Measurements from ENCODE around the gene BCLAF3. TPM values are rescaled to one million over a fixed set of nuclear protein-coding genes. Genes with fewer than 3 reads are reported as not detected.
A peak's percentile ranks its signal among the peaks of the same experiment; 100 is the strongest.

The BCLAF3 gene
- total RNA-seq, 2 experiments from 2014 or later = 3.6 to 4.7 TPM

DNA sequence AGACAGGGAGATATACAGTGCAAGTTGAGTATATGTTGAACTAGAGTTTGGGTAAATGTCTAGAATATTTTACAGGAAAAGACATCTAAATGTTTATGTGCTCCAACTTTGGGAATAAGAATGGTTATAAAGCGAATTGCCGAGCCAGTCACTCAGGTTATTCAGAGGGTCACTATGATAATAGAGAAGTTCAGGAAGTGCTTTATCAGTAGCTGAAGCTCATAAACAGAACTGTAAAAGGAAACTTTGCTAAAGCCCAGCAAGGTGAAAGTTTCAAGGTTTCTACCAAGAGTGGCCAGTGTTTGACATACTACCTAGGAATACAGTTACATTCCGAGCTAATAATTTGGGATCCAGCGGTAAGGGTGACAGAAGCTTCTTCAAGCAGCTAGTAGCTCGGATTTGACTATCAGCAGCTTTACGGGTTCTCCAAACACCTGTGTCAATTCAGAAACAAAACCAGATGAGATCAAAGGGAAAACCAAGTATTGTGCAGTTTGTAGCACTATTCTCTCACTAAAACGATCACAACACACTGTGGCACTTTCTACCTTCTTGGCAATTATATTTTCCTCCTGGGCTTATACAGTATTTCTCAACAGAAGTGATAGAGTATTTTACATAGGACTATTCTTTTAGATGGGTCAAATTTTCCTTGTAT lies 17.2 kb upstream of the BCLAF3 start:
- Mint-ChIP-seq H3K27ac (no peak overlapping the region), H3K4me1 (ENCODE audit: low read depth) (peaks cover 3% of the 10 kb centered on the region), H3K4me3 (no peak overlapping the region), H3K36me3 (ENCODE audit: low read depth) (no peaks in the 10 kb centered on the region), H3K9me3 (no peaks in the 10 kb centered on the region), H3K27me3 (ENCODE audit: low read depth) (no peaks in the 10 kb centered on the region)
- DNase-seq = no peak
- CTCF ChIA-PET = interaction anchor here (1.0 to 1.4 kb wide), 2 partner anchors 108 to 625 kb away, joined by 3 to 4 read pairs; no protein-coding TSS in a partner anchor
- intact Hi-C loops (cut with micrococcal nuclease) = no loop called here

DNA sequence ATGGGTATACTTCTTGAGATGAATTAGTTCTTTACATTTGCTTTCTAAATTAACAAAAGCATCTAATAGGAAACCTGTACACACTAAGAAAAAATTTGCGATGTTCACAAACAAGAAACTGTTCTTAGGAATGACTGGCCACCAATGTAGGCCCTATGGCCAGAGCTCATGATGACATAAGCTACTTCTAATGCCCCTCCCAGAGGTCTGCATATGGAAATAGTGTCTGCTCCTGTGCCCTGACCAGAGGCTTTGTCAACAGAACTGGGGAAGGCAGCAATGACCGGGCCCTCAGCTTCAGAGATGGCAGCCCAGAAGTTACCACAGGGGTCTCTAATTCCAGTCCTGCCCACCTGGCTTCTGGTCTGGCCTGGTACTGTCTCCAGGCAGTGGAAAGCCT lies 15.0 kb upstream of the BCLAF3 start:
- Mint-ChIP-seq H3K36me3 (ENCODE audit: low read depth) (no peaks in the 10 kb centered on the region), H3K4me1 (ENCODE audit: low read depth) (peaks cover 3% of the 10 kb centered on the region), H3K27me3 (ENCODE audit: low read depth) (no peaks in the 10 kb centered on the region), H3K9me3 (no peaks in the 10 kb centered on the region), H3K4me3 (no peak overlapping the region), H3K27ac (no peak overlapping the region)
- CTCF ChIA-PET = no interaction called here
- no peak for DNase-seq
- intact Hi-C loops (cut with micrococcal nuclease) = no loop called here

DNA sequence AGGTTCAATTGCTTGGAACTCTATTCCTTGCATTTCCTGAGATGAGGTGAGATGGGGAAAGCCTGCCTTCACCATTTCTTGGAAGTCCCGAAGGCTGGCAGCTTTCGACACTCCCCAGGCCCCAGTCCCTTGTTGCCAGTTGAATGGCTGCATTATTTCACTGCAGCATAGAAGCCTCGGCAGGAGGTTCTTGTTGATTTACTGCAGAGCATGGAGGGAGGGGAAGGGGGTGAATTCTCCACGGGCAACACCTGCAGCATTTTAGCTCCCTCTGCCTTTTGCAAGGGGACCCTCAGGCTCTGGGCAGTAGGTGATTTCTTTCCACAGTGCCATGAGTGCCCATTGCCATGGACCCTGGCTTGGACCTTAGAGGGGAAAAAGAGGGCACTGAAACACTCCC lies 10.7 kb upstream of the BCLAF3 start:
- no peaks in the 10 kb centered on the region for H3K36me3 Mint-ChIP-seq (ENCODE audit: low read depth)
- intact Hi-C loops (cut with micrococcal nuclease) = no loop called here
- no peaks in the 10 kb centered on the region for H3K4me1 Mint-ChIP-seq (ENCODE audit: low read depth)
- H3K4me3 Mint-ChIP-seq = no peak overlapping the region
- CTCF ChIA-PET = no interaction called here
- no peaks in the 10 kb centered on the region for H3K27me3 Mint-ChIP-seq (ENCODE audit: low read depth)
- H3K27ac Mint-ChIP-seq = no peak overlapping the region
- no peaks in the 10 kb centered on the region for H3K9me3 Mint-ChIP-seq
- no peak for DNase-seq

DNA sequence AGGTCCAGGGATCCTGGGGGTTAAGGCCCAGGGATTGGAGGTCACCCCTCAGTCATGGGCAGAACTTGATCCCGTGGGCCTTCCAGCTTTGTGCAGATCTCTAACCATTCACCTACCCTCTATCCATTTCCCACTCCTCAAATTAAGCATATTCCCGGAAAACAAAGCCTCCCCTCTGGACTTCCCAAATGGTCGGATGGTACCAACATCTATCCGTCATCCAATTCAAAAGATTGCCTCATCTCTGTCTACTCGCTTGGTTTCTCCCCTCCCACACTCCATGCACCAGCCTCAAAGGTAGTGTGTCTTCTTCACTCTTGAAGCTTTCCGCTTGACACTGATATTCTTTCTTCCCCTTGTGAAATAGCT lies 473 bp upstream of the BCLAF3 start:
- intact Hi-C loops (cut with micrococcal nuclease) = loop anchor here (1.0 to 10.0 kb wide), 11 partner anchors 27 to 619 kb away; no protein-coding TSS in a partner anchor
- CTCF ChIA-PET = interaction anchor here (0.6 to 1.2 kb wide), 5 partner anchors 56 to 219 kb away, joined by 3 to 8 read pairs (median 5); no protein-coding TSS in a partner anchor
- Mint-ChIP-seq H3K4me1 (ENCODE audit: low read depth) (peaks cover 18% of the 10 kb centered on the region), H3K27me3 (ENCODE audit: low read depth) (no peaks in the 10 kb centered on the region), H3K27ac (peak overlapping the region; percentile 90), H3K36me3 (ENCODE audit: low read depth) (peaks cover 1% of the 10 kb centered on the region), H3K4me3 (peak overlapping the region; percentile 83), H3K9me3 (no peaks in the 10 kb centered on the region)
- peak; percentile 19 for DNase-seq

DNA sequence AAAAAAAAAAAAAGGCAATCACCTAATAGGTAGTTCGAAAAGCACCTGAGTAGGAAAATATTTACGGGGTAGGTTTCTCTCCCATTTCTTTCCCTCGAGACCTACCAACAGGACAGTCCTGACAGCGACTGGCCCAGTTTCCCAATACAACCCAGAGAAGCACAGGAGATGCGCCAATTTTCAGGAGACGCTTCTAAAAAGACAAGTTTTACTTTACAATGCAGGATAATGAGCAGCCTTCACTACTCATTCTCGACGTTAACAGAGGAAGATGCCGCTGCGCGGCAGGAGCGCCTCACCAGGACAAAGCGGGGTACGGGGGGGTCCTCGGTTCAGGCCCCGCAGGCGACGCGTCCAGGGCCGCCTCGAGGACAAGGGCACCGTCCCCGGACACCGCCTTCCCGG lies 708 bp downstream of the BCLAF3 start:
- Mint-ChIP-seq H3K4me1 (ENCODE audit: low read depth) (peaks cover 22% of the 10 kb centered on the region), H3K4me3 (peak overlapping the region; percentile 87), H3K27ac (no peak overlapping the region), H3K9me3 (no peaks in the 10 kb centered on the region), H3K27me3 (ENCODE audit: low read depth) (no peaks in the 10 kb centered on the region), H3K36me3 (ENCODE audit: low read depth) (peaks cover 3% of the 10 kb centered on the region)
- peak; percentile 14 for DNase-seq
- intact Hi-C loops (cut with micrococcal nuclease) = loop anchor here (2.0 to 10.0 kb wide), 6 partner anchors 43 to 617 kb away; no protein-coding TSS in a partner anchor
- CTCF ChIA-PET = interaction anchor here (1.2 kb wide), 1 partner anchor 85 kb away, joined by 3 read pairs; no protein-coding TSS in a partner anchor

GRCh38 chrX:19987856-19988255 lies 3.0 kb downstream of the BCLAF3 start:
- CTCF ChIA-PET = interaction anchor here (2.1 kb wide), 1 partner anchor 83 kb away, joined by 14 read pairs; no protein-coding TSS in a partner anchor
- H3K27ac Mint-ChIP-seq = no peak overlapping the region
- no peak for DNase-seq
- intact Hi-C loops (cut with micrococcal nuclease) = no loop called here
- H3K36me3 Mint-ChIP-seq (ENCODE audit: low read depth) = peaks cover 3% of the 10 kb centered on the region
- no peaks in the 10 kb centered on the region for H3K27me3 Mint-ChIP-seq (ENCODE audit: low read depth)
- H3K4me1 Mint-ChIP-seq (ENCODE audit: low read depth) = peaks cover 20% of the 10 kb centered on the region
- H3K9me3 Mint-ChIP-seq = no peaks in the 10 kb centered on the region
- no peak overlapping the region for H3K4me3 Mint-ChIP-seq

DNA sequence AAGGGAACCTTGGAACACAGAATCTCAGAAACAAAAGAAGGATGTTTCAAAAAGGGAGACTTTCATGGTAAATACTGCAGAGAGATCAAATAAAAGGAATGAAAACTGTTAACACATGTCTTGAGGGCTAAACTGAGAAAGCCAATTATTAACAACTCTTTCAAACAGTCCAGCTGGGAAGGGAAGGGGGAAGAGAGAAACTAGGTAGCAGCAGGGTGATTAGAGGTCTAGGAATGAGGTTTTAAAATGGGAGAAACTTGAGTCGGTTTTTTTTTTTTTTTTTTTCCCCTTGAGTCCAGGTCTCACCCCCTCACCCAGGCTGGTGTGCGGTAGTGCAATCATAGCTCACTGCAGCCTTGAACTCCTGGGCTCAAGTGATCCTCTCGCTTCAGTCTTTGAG lies 4.3 kb downstream of the BCLAF3 start:
- intact Hi-C loops (cut with micrococcal nuclease) = no loop called here
- H3K27ac Mint-ChIP-seq = no peak overlapping the region
- DNase-seq = no peak
- CTCF ChIA-PET = interaction anchor here (0.7 kb wide), 1 partner anchor 12 kb away, joined by 3 read pairs; no protein-coding TSS in a partner anchor
- H3K9me3 Mint-ChIP-seq = no peaks in the 10 kb centered on the region
- H3K4me3 Mint-ChIP-seq = no peak overlapping the region
- no peaks in the 10 kb centered on the region for H3K27me3 Mint-ChIP-seq (ENCODE audit: low read depth)
- H3K4me1 Mint-ChIP-seq (ENCODE audit: low read depth) = peaks cover 22% of the 10 kb centered on the region
- peaks cover 3% of the 10 kb centered on the region for H3K36me3 Mint-ChIP-seq (ENCODE audit: low read depth)

DNA sequence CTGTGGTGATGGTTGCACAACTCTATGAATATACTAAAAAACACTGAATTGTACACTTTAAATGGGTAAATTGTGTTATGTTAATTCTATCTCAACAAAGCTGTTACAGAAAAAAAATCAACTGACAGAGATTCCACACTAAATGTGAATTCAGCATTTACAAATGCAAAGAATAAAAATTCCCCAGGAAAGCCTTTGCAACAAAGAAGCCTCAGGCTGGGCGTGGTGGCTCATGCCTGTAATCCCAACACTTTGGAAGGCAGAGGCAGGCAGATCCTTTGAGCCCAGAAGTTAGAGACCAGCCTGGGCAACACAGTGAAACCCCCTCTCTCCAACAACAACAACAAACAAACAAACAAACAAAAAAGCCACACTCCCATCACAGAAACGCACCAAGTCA lies 8.9 kb downstream of the BCLAF3 start:
- intact Hi-C loops (cut with micrococcal nuclease) = no loop called here
- CTCF ChIA-PET = no interaction called here

DNA sequence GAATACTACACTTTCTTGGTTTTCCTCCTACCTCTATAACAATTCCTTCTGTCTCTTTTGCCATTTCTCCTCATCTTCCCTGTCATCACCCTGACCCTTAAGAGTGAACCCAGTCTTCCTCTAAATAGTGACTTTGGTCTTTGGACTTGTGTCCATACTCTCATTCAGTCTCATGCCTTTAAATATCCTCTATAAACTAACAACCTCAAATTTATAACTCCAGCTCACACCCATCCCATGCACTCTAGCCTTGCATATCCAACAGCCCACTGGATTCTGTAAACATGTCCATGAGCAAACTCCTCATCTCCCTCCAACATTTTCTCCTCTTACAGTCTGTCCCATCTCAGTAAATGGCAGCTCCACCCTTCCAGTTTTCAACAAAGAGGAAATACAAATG lies 15.0 kb downstream of the BCLAF3 start:
- H3K27me3 Mint-ChIP-seq (ENCODE audit: low read depth) = no peaks in the 10 kb centered on the region
- CTCF ChIA-PET = no interaction called here
- intact Hi-C loops (cut with micrococcal nuclease) = no loop called here
- H3K9me3 Mint-ChIP-seq = peaks cover 4% of the 10 kb centered on the region
- H3K4me3 Mint-ChIP-seq = no peak overlapping the region
- no peak overlapping the region for H3K27ac Mint-ChIP-seq
- peaks cover 28% of the 10 kb centered on the region for H3K4me1 Mint-ChIP-seq (ENCODE audit: low read depth)
- peaks cover 12% of the 10 kb centered on the region for H3K36me3 Mint-ChIP-seq (ENCODE audit: low read depth)
- DNase-seq = no peak

More for the DNA sequence above, 8.9 kb downstream of the BCLAF3 start:
- peaks cover 2% of the 10 kb centered on the region for H3K9me3 Mint-ChIP-seq
- peaks cover 10% of the 10 kb centered on the region for H3K36me3 Mint-ChIP-seq (ENCODE audit: low read depth)
- DNase-seq = no peak
- no peak overlapping the region for H3K27ac Mint-ChIP-seq
- H3K4me1 Mint-ChIP-seq (ENCODE audit: low read depth) = peaks cover 24% of the 10 kb centered on the region
- no peak overlapping the region for H3K4me3 Mint-ChIP-seq
- H3K27me3 Mint-ChIP-seq (ENCODE audit: low read depth) = no peaks in the 10 kb centered on the region

DNA sequence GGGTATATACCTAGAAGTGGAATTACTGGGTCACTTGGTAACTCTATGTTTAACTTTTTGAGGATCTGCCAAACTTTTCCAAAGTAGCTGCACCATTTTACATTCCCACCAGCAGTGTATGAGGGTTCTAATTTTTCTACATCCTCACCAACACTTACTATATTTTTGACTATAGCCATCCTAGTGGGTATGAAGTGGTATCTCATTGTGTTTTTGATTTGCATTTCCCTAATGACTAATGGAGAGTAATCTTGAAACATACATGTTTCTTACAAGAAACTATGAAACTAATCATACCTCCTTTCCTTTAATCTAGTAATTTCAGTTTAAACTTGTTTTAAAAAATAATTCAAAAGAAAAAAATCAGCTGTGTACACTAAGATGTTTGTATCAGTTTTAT lies 17.9 kb downstream of the BCLAF3 start:
- intact Hi-C loops (cut with micrococcal nuclease) = no loop called here

GRCh38 chrX:19968276-19968675 lies 22.6 kb downstream of the BCLAF3 start:
- H3K27ac Mint-ChIP-seq = no peak overlapping the region
- no peak overlapping the region for H3K4me3 Mint-ChIP-seq
- peaks cover 20% of the 10 kb centered on the region for H3K36me3 Mint-ChIP-seq (ENCODE audit: low read depth)
- H3K27me3 Mint-ChIP-seq (ENCODE audit: low read depth) = no peaks in the 10 kb centered on the region
- CTCF ChIA-PET = no interaction called here
- H3K9me3 Mint-ChIP-seq = no peaks in the 10 kb centered on the region
- intact Hi-C loops (cut with micrococcal nuclease) = no loop called here
- peaks cover 23% of the 10 kb centered on the region for H3K4me1 Mint-ChIP-seq (ENCODE audit: low read depth)
- no peak for DNase-seq

More for the DNA sequence above, 17.9 kb downstream of the BCLAF3 start:
- DNase-seq = no peak
- Mint-ChIP-seq H3K36me3 (ENCODE audit: low read depth) (peaks cover 9% of the 10 kb centered on the region), H3K27me3 (ENCODE audit: low read depth) (no peaks in the 10 kb centered on the region), H3K4me1 (ENCODE audit: low read depth) (peaks cover 20% of the 10 kb centered on the region), H3K4me3 (no peak overlapping the region), H3K9me3 (peaks cover 3% of the 10 kb centered on the region), H3K27ac (no peak overlapping the region)
- CTCF ChIA-PET = no interaction called here

- Mint-ChIP-seq H3K4me3 (no peak overlapping the region), H3K36me3 (ENCODE audit: low read depth) (peaks cover 21% of the 10 kb centered on the region), H3K4me1 (ENCODE audit: low read depth) (peaks cover 17% of the 10 kb centered on the region), H3K9me3 (no peaks in the 10 kb centered on the region), H3K27me3 (ENCODE audit: low read depth) (no peaks in the 10 kb centered on the region), H3K27ac (no peak overlapping the region)
- intact Hi-C loops (cut with micrococcal nuclease) = no loop called here
- CTCF ChIA-PET = no interaction called here
- DNase-seq = no peak
Observed at GRCh38 chrX:19966056-19966455, 24.8 kb downstream of the BCLAF3 start.
